GM19238 (cell line): ENCODE measurements around the gene HOTAIR.

Experiments used
- DNase-seq: peaks from one replicate; pipeline ENCODE4 v3.0.0; 2011; ENCODE audit warnings: low spot score; ENCODE audit not compliant: insufficient read length

HOTAIR gene

GRCh38 chr12:53974084-53975063 is at the start of gene HOTAIR:
HOTAIR (minus strand) TSS chr12:53974954.
- DNase-seq: peak; percentile 49

GRCh38 chr12:54024127-54024526 is 49.4 kb upstream of the HOTAIR start:
- no peak for DNase-seq

- no peak for DNase-seq
Measured at GRCh38 chr12:54022960-54023884, 48.5 kb upstream of the HOTAIR start.

- no peak for DNase-seq
Measured at GRCh38 chr12:54021432-54022013, 46.8 kb upstream of the HOTAIR start.

GRCh38 chr12:54020591-54021405 is 46.0 kb upstream of the HOTAIR start:
- no peak for DNase-seq

GRCh38 chr12:54019924-54020590 is 45.3 kb upstream of the HOTAIR start:
- DNase-seq: no peak

GRCh38 chr12:54019091-54019811 is 44.5 kb upstream of the HOTAIR start:
- DNase-seq: no peak

- no peak for DNase-seq
Measured at GRCh38 chr12:54018468-54018984, 43.8 kb upstream of the HOTAIR start.

- peak; percentile 95 for DNase-seq
Measured at GRCh38 chr12:54017878-54018467, 43.2 kb upstream of the HOTAIR start.

- no peak for DNase-seq
Measured at GRCh38 chr12:54017027-54017788, 42.5 kb upstream of the HOTAIR start.

- DNase-seq: no peak
Measured at GRCh38 chr12:54016478-54016964, 41.8 kb upstream of the HOTAIR start.

- no peak for DNase-seq
Measured at GRCh38 chr12:54016051-54016450, 41.3 kb upstream of the HOTAIR start.

GRCh38 chr12:54015018-54015931 is 40.5 kb upstream of the HOTAIR start:
- DNase-seq: no peak

GRCh38 chr12:54014377-54015017 is 39.7 kb upstream of the HOTAIR start:
- no peak for DNase-seq

GRCh38 chr12:54012631-54013409 is 38.1 kb upstream of the HOTAIR start:
- no peak for DNase-seq
